A549 (cell line): ENCODE data around the gene UBAP1L. TPM values are rescaled to one million over a fixed set of nuclear protein-coding genes. Genes with fewer than 3 reads are reported as not detected.

Source experiments
- ATAC-seq, 2 experiments: fragments of 200-7000 bp in 1 of 2; fragments of >200 bp in 1 of 2; cut with Nextera tagmentation in 1 of 2; cut with Tn5 transposase in 1 of 2; 3 replicates each; pipeline versions ENCODE4 v1.8.0 to v1.9.1; 2018 to 2020; ENCODE audit warnings: mild to moderate bottlenecking in 1 of 2, moderate library complexity in 1 of 2
- CTCF ChIA-PET: fragments of 300-600 bp; sonication (Branson Sonifier 250); formaldehyde crosslinking; extraction: SDS; loops from one replicate; lab custom pipeline; 2021; ENCODE audit warnings: antibody characterized with exemption, inconsistent platforms; lab: Yijun Ruan, JAX
- POLR2A ChIA-PET: fragments of 350-600 bp; formaldehyde crosslinking; extraction: SDS; loops from one replicate; lab custom pipeline; 2021; ENCODE audit warnings: antibody characterized with exemption, inconsistent platforms; lab: Yijun Ruan, JAX
- DNase-seq, 2 experiments: peaks; one replicate each; pipeline versions ENCODE4 v3.0.0 to v3.0.0-alpha.2; 2011 to 2016; ENCODE audit warnings: low read depth in 1 of 2, low spot score in 1 of 2
- FAIRE-seq: peaks from 2 replicates; lab custom pipeline; 2011; peaks lifted over from hg19 to GRCh38; lab: Jason Lieb, UNC
- H3K27ac ChIP-seq, 2 experiments: fragments of >200 bp; sonication (Bioruptor Twin); formaldehyde crosslinking; 3 replicates each; pipeline ENCODE4 v1.5.1; 2016 to 2017
- H3K4me1 ChIP-seq: fragments of >200 bp; sonication (Bioruptor Twin); formaldehyde crosslinking; 3 replicates; pipeline ENCODE4 v1.6.1; 2016
- H3K4me2 ChIP-seq: fragments of >200 bp; sonication (Bioruptor Twin); formaldehyde crosslinking; 3 replicates; pipeline ENCODE4 v1.6.1; 2016
- H3K4me3 ChIP-seq: fragments of >200 bp; sonication (Bioruptor Twin); formaldehyde crosslinking; 3 replicates; pipeline ENCODE4 v1.5.1; 2016
- H3K9me3 ChIP-seq: fragments of >200 bp; sonication (Bioruptor Twin); formaldehyde crosslinking; 3 replicates; pipeline ENCODE4 v1.6.1; 2016
- CEBPB ChIP-seq, 2 experiments: fragments of >200 bp in 1 of 2; sonication (Bioruptor Twin) in 1 of 2; formaldehyde crosslinking in 1 of 2; IDR thresholded peaks; 2 replicates each; pipeline ENCODE4 v1.6.1; 2012 to 2016
- EHF ChIP-seq: fragments of 250-450 bp; sonication (Bioruptor Pico); IDR thresholded peaks from 2 replicates; pipeline ENCODE4 v1.5.0; 2020; ENCODE audit warnings: mild to moderate bottlenecking
- EHMT2 ChIP-seq: fragments of 200-600 bp; sonication (generic); IDR thresholded peaks from 2 replicates; pipeline ENCODE4 v1.6.1; 2016; ENCODE audit warnings: antibody characterized with exemption, low read depth, mild to moderate bottlenecking, moderate library complexity
- ESRRA ChIP-seq: fragments of 150-350 bp; IDR thresholded peaks from 2 replicates; pipeline ENCODE4 v1.6.1; 2014; ENCODE audit warnings: mild to moderate bottlenecking, low read length, borderline replicate concordance
- JUN ChIP-seq, 2 experiments: fragments of >200 bp; sonication (Bioruptor Twin); formaldehyde crosslinking; IDR thresholded peaks; 2 replicates in 1 of 2; 3 replicates in 1 of 2; pipeline ENCODE4 v1.6.1; 2016 to 2017
- JUNB ChIP-seq: fragments of >200 bp; sonication (Bioruptor Twin); formaldehyde crosslinking; IDR thresholded peaks from 2 replicates; pipeline ENCODE4 v1.6.1; 2016
- MYC ChIP-seq: IDR thresholded peaks from 2 replicates; pipeline ENCODE4 v1.6.1; 2012; ENCODE audit warnings: mild to moderate bottlenecking, inconsistent platforms, low read length, improper control_type of control experiment, borderline replicate concordance
- NFE2L2 ChIP-seq: fragments of 150-350 bp; conservative IDR thresholded peaks from 2 replicates; pipeline ENCODE4 v1.6.1; 2014; ENCODE audit warnings: low read length
- RAD21 ChIP-seq, 2 experiments: fragments of >200 bp in 1 of 2; sonication (Bioruptor Twin) in 1 of 2; formaldehyde crosslinking in 1 of 2; IDR thresholded peaks in 1 of 2; conservative IDR thresholded peaks in 1 of 2; 2 replicates in 1 of 2; 3 replicates in 1 of 2; pipeline ENCODE4 v1.6.1; 2012 to 2018; ENCODE audit warnings: inconsistent platforms in 1 of 2
- RARB ChIP-seq: fragments of 250-450 bp; sonication (Bioruptor Pico); IDR thresholded peaks from 2 replicates; pipeline ENCODE4 v1.8.0; 2021; ENCODE audit warnings: mild to moderate bottlenecking, moderate library complexity
- RFX5 ChIP-seq: fragments of 450-650 bp; IDR thresholded peaks from 2 replicates; pipeline ENCODE4 v1.7.1; 2014; ENCODE audit warnings: antibody characterized with exemption, mild to moderate bottlenecking, moderate library complexity
- SMC3 ChIP-seq: fragments of >200 bp; sonication (Bioruptor Twin); formaldehyde crosslinking; IDR thresholded peaks from 3 replicates; pipeline ENCODE4 v1.6.1; 2018; ENCODE audit warnings: inconsistent platforms
- ZC3H11A ChIP-seq: fragments of 450-650 bp; IDR thresholded peaks from 2 replicates; pipeline ENCODE4 v1.6.1; 2014; ENCODE audit warnings: antibody characterized with exemption, mild to moderate bottlenecking
- ZSCAN20 ChIP-seq: fragments of 250-450 bp; sonication (Bioruptor Pico); IDR thresholded peaks from 2 replicates; pipeline ENCODE4 v1.8.0; 2022; ENCODE audit warnings: mild to moderate bottlenecking, moderate library complexity
- WGBS: methylation state at CpG from one replicate; pipeline ENCODE4 v1.1.6; 2017; ENCODE audit errors: missing lambda C conversion rate; 5-methylcytosine and 5-hydroxymethylcytosine counted together
- polyA plus RNA-seq, 4 experiments: library from polyadenylated mRNA; depleted of rRNA in 3 of 4; stranded (reverse); fragments of >200 nt; fragmentation: RNase III in 1 of 4; extraction: RNeasy Plus Mini Kit Qiagen cat#74134 plus additional on column Dnase treatment in 1 of 4; gene quantifications; 2 replicates in 3 of 4; 3 replicates in 1 of 4; pipeline ENCODE4 v1.2.3, GENCODE V29; 2011 to 2017
- TF ChIP-seq, protein P1 (sequence below): IDR thresholded peaks from 2 replicates; pipeline ENCODE4 v1.6.1; 2012
- TF ChIP-seq, protein P2 (sequence below): IDR thresholded peaks from 2 replicates; pipeline ENCODE4 v1.6.1; 2012; ENCODE audit warnings: low read depth, borderline replicate concordance
- TF ChIP-seq, protein P3 (sequence below): fragments of 450-650 bp; IDR thresholded peaks from 2 replicates; pipeline ENCODE4 v1.6.1; 2014; ENCODE audit warnings: antibody characterized with exemption
- TF ChIP-seq, protein P4 (sequence below): fragments of 250-450 bp; sonication (Bioruptor Pico); IDR thresholded peaks from 2 replicates; pipeline ENCODE4 v1.5.0; 2020; ENCODE audit warnings: low read depth, mild to moderate bottlenecking, moderate library complexity
- TF ChIP-seq, protein P5 (sequence below): IDR thresholded peaks from 2 replicates; pipeline ENCODE4 v1.6.1; 2012

Gene UBAP1L
- polyA plus RNA-seq, 2 of the 4 experiments (the other 2 are of a cell fraction), result 0.84 to 0.87 TPM

DNA sequence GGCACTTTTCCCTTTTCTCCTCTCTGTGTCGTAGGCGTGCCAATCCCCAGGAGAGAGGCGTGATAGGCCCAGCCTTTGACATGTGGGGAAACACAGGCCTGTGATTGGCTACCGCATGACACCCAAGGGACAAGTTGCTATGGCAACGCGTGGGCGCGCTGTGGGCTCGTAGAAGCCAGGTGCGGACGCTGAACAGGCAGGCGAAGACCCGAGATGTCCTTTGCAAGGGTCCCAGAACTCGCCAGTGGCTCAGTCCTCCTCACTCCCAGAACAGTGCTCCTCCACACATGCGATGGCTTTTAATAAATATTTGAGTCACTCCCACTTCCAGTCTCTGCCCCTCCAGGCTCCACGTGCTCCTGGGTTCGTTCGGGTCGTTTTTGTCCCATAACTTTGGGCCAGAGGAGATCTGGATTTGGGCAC lies 65.6 kb downstream of the UBAP1L start:
- DNase-seq (peak; percentile 86 to 90), ATAC-seq (peak; percentile 68 to 79), FAIRE-seq (no peak)
- POLR2A ChIA-PET, result no interaction called here
- CTCF ChIA-PET, result interaction anchor here (0.6 to 33.7 kb wide), 4 partner anchors 10 to 849 kb away, joined by 3 to 1280 read pairs (median 52); partner anchors contain the start of genes KBTBD13 and RASL12
- H3K27ac ChIP-seq, result no peak overlapping the region; a peak in 1 of 6 replicates
- H3K4me3 ChIP-seq, result peak overlapping the region; percentile 31
- H3K4me1 ChIP-seq, result peaks cover 33% of the 10 kb centered on the region
- TF ChIP-seq RFX5 (peak; percentile 95), EHF (CRISPR knock-in tag) (no peak)
- TF ChIP-seq, protein P1, sequence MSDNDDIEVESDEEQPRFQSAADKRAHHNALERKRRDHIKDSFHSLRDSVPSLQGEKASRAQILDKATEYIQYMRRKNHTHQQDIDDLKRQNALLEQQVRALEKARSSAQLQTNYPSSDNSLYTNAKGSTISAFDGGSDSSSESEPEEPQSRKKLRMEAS, result peak; percentile 64; the same call in 1 of the 2 replicates
- TF ChIP-seq, protein P2, sequence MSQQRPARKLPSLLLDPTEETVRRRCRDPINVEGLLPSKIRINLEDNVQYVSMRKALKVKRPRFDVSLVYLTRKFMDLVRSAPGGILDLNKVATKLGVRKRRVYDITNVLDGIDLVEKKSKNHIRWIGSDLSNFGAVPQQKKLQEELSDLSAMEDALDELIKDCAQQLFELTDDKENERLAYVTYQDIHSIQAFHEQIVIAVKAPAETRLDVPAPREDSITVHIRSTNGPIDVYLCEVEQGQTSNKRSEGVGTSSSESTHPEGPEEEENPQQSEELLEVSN, result peak; percentile 49; the same call in 1 of the 2 replicates
- TF ChIP-seq, protein P3, sequence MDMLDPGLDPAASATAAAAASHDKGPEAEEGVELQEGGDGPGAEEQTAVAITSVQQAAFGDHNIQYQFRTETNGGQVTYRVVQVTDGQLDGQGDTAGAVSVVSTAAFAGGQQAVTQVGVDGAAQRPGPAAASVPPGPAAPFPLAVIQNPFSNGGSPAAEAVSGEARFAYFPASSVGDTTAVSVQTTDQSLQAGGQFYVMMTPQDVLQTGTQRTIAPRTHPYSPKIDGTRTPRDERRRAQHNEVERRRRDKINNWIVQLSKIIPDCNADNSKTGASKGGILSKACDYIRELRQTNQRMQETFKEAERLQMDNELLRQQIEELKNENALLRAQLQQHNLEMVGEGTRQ, result peak; percentile 89
- peak overlapping the region; percentile 61 for H3K4me2 ChIP-seq
- H3K9me3 ChIP-seq, result no peaks in the 10 kb centered on the region
- 66% methylated on average over 19 of the region's 19 CpGs for WGBS

DNA sequence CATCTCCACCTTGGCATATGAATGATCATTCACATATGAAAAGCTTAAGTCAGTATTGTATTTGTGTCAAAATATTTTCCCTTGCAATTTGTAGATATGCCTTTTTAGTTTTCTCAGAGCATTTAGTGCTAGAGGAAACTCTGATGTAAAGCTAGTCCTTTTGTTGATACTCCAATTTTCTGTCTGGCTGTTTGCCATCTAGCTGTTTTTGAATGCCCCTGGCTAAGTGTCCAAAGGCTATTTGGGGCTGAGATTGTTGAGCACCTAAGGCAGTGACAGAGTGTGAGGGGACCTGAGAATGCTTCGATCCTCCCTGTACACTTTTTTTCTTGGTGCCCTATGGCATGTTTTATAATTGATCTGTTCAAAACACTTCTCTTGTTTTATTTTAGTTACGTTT lies 66.8 kb downstream of the UBAP1L start:
- CTCF ChIA-PET, result interaction anchor here (0.6 to 33.7 kb wide), 4 partner anchors 13 to 238 kb away, joined by 3 to 1280 read pairs (median 52); partner anchors contain the start of genes KBTBD13 and RASL12
- 78% methylated on average over 2 of the region's 2 CpGs for WGBS
- TF ChIP-seq NFE2L2 (no peak), JUNB (no peak), EHF (CRISPR knock-in tag) (no peak), SMC3 (no peak), ZC3H11A (no peak), ZSCAN20 (CRISPR knock-in tag) (no peak)
- TF ChIP-seq, protein P4, sequence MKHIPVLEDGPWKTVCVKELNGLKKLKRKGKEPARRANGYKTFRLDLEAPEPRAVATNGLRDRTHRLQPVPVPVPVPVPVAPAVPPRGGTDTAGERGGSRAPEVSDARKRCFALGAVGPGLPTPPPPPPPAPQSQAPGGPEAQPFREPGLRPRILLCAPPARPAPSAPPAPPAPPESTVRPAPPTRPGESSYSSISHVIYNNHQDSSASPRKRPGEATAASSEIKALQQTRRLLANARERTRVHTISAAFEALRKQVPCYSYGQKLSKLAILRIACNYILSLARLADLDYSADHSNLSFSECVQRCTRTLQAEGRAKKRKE (CRISPR knock-in tag), result no peak
- TF ChIP-seq, protein P5, sequence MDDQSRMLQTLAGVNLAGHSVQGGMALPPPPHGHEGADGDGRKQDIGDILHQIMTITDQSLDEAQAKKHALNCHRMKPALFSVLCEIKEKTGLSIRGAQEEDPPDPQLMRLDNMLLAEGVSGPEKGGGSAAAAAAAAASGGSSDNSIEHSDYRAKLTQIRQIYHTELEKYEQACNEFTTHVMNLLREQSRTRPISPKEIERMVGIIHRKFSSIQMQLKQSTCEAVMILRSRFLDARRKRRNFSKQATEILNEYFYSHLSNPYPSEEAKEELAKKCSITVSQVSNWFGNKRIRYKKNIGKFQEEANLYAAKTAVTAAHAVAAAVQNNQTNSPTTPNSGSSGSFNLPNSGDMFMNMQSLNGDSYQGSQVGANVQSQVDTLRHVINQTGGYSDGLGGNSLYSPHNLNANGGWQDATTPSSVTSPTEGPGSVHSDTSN, result no peak
- TF ChIP-seq, all 56 proteins: peak for 0

DNA sequence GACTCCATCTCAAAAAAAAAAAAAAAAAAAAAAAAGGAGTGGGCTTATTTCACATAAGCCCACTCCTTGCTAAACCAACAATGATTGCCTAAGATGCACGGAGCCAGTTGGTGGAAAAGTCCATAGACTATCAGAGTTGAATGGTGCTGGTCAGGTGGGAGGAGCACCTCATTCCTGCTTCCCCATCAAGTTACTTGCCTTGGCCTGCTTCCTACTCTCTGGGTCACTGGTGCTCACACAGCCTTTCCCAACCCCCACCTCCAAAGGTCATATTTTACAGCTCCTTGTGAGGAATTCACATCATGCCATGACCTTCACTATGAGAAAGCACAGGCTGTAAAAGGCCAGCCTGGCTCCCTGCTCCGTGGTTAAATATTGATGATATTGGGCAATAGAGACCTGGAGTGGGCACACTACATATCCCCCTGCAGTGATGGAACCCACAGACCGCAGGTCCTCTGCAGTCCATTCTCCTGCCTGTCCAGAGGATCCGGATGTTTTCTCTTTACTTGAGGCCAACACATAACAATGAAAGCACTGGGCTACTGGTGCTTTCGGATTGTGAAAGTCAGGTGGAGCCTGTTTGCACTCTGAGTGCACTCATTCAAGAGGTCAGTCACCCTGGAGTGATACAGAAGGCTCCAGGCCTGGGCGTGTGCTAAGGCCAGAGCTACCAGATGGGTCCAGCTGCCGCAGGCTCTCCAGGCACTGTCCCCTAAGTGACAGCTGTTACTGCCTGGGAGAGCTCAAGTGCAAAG lies 70.1 kb downstream of the UBAP1L start, which contains the start of gene SLC51B:
Gene SLC51B, plus strand, starts transcription at position 664 of the 758 bp plus-strand sequence. CDS start 4,618 bp downstream, outside the sequence.
- CTCF ChIA-PET, result interaction anchor here (2.4 to 33.7 kb wide), 5 partner anchors 9 to 253 kb away, joined by 8 to 1280 read pairs (median 76); partner anchors contain the start of genes KBTBD13 and RASL12

More for the DNA sequence above, 66.8 kb downstream of the UBAP1L start:
- FAIRE-seq, result no peak
- Histone ChIP-seq H3K4me3 (no peak overlapping the region), H3K27ac (no peak overlapping the region), H3K9me3 (no peaks in the 10 kb centered on the region), H3K4me1 (peaks cover 44% of the 10 kb centered on the region), H3K4me2 (no peak overlapping the region)
- POLR2A ChIA-PET, result no interaction called here
- DNase-seq, result no peak
- no peak for ATAC-seq

More for the DNA sequence above, 70.1 kb downstream of the UBAP1L start, which contains the start of gene SLC51B:
- Histone ChIP-seq H3K4me2 (peak within 1 kb of the TSS; percentile 83), H3K9me3 (no peaks in the 10 kb centered on the region), H3K27ac (peak within 1 kb of the TSS; percentile 78 to 82), H3K4me1 (peaks cover 44% of the 10 kb centered on the region), H3K4me3 (peak within 1 kb of the TSS; percentile 20; the same call in 1 of the 3 replicates)
- FAIRE-seq (no peak), ATAC-seq (peak; percentile 77 to 80), DNase-seq (peak in 1 of 2 experiments; percentile 83)
- TF ChIP-seq ESRRA (peak; percentile 92), RARB (CRISPR knock-in tag) (peak; percentile 71; the same call in 1 of the 2 replicates), CEBPB (IDR thresholded peaks at IDR 0.05) (peak; percentile 66 to 71; a peak in 3 of 4 replicates), JUN (IDR thresholded peaks at IDR 0.05) (peak; percentile 29 to 49; a peak in 4 of 5 replicates), EHMT2 (no peak), RAD21 (conservative IDR thresholded peaks at IDR 0.05 in 1 of 2, IDR thresholded peaks at IDR 0.05 in 1 of 2) (no peak), MYC (0 out of 2 replicates have a peak, but pooled peaks have one; percentile 51)
- TF ChIP-seq, protein P1, result 0 out of 2 replicates have a peak, but pooled peaks have one; percentile 23
- WGBS, result 13% methylated on average over 7 of the region's 7 CpGs
- POLR2A ChIA-PET, result interaction anchor here (0.6 kb wide), 1 partner anchor 242 kb away, joined by 3 read pairs; the partner anchor contains the start of gene PARP16
